ENCODE results near the gene GGA1. TPM values are rescaled to one million over a fixed set of nuclear protein-coding genes. Genes with fewer than 3 reads are reported as not detected.
"Not testable (repeated sequence)": the region's sequence is repeated elsewhere in the genome, so short reads cannot be mapped to it uniquely, and the experiment has no call there.

The GGA1 gene
- total RNA-seq, 1 experiment from 2014 or later = 34.0 TPM

DNA sequence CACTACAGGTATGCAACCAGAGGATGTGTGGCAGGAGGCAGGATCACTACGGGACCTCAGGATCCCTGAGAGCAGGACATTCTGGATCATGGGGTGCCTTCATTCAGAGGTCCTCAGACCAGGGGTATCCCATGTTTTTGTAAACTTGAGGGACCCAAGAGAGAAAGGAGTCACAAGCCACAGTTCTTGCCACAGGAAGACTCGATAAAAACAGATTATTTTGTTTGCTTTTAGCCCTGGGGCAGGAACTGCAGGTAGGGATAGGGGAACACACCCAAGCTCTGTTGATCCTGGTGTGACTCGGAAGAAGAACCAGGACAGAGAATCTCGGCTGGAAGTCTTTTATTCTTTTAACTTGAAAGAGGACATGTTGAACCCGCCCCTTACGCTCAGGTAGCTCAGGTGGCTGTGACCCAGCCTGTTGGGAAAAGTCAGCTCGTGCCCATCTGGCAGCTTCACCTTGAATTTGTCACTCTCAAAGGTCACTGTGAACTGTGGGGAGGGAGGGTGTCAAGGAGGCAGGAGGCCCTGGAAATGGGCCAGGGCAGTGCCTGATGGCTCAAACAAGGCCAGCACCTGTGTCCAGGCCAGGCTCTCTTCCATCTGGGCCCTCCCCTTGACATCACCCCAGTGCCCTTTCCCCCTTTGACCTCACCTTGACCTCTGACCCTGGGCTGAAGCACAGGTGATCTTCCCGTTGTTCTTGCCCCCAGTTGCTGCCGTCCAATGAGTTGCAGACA is 38.5 kb upstream of the GGA1 start:
- DNase-seq (ENCODE audit: low read depth) = no peak

DNA sequence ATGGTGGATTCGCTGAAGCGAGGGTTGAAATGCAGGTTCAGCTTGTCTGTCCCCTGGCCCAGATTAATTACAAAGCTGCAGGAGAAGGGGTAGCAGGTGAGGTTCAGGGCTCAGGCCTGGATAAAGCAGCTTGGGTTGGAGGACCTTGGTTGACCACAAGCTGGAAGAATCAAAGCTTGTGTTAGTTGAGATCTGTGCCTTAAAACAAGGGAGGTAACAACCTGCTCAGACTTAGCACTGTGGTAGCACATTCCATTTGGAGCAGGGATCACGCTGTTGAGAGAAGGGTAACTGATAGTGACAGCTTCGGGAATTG is 38.0 kb upstream of the GGA1 start:
- DNase-seq (ENCODE audit: low read depth) = no peak

DNA sequence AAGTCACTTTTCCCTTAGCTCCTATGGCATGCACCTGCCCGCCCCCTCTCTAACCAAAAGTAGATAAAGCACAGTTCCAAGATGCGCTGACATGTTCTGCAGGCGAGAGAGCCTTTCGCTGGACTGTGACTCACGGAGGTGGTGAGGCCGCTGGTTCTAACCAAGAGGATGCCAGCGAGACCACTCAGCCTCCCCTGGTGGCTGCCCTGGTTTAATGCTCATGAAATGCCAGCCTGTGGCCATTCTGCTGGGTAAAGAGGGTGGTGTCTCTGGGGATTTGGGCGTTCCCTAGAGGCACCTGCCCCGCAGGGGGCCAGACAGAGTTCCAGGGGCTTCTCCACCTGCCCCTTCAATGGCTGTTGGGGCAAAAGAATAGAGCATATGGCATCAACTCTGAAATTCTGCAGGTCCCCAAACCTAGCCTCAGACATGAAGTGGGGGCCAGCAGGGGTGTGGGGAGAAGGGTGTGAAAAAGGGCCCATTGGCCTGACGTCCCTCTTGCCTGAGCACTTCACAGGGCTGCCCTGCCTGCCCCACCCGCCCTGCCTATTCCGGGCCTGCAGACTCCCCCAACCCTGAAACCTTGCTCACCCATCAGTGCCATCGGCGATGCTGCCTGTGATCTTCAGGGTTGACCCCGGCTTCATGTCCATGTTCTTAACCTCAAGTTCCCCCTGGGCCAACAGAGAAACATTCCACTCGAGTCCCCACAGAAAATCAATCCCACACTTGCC is 37.2 kb upstream of the GGA1 start:
- DNase-seq (ENCODE audit: low read depth) = peak; percentile 77

DNA sequence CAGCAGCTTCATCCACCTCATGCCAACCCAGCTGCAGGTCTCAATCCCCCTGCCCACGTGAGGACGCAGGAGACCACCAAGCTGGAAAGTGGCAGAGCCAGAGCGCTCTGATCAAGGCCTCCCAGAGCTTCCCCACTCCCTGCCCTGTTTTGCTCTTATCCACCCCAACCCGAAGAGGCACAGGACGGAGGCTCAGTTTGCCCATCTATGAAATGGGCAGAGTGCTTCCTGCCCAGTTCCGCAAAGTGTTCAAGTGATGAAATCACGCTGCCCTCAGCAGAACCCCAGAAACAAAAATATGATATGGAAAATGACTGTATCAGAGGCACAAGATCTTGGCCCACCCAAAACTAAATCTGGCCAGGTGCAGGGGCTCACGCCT is 36.7 kb upstream of the GGA1 start:
- DNase-seq (ENCODE audit: low read depth) = no peak

DNA sequence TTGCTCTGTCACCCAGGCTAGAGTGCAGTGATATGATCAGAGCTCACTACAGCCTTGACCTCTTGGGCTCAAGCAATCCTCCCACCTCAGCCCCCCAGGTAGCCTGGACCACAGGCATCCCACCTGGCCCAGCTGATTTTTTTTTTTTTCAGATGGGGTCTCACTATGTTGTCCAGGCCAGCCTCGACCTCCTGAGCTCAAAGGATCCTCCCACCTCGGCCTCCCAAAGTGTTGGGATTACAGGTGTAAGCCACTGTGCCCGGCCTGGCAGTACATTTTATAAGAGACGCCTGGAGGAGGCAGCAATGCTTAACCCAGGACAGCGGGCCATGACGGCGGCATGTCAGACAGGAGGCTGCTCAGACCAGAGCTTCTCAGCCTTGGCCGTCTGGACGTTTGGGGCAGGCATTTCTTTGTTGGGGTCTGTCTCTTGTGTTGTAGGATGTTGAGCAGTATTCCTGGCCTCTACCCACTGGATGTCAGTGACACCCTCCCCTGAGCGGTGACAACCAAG is 33.1 kb upstream of the GGA1 start:
- no peak for DNase-seq (ENCODE audit: low read depth)

DNA sequence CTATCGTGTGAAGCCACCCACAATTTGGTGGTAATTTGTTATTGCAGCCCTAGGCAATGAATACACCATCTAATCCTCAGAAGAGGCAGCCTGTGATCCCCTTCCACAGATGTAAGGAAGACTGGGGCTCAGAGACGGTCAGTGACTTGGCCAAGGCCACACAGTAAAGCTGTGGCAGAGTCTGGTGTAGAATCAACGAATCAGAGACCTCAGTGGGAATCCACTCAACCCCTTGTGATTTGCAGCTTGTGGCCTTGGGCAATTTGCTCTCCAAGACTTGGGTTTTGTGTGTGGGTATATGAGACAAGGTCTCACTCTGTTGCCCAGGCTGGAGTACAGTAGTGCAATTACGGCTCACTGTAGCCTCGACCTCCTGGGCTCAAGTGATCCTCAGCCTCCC is 30.6 kb upstream of the GGA1 start:
- no peak for DNase-seq (ENCODE audit: low read depth)

DNA sequence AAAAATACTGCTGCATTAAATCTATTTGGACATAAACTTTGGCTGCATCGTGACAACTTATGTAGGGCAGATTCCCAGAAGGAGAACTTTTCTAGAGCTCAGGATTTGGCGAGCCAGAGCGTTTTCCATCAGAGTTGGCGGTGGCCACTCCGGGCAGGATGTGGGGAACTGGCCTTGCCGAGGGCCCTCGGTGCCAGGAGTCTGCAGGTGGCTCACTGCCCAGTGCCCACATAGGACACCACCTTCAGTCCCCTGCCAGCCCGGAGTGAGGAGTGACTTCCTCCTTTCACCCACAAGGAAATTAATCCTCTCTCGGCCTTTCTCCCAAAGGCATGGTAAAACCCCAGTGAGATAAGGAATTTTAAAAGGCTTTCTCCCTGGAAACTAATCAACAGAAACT is 27.1 kb upstream of the GGA1 start:
- no peak for DNase-seq (ENCODE audit: low read depth)

DNA sequence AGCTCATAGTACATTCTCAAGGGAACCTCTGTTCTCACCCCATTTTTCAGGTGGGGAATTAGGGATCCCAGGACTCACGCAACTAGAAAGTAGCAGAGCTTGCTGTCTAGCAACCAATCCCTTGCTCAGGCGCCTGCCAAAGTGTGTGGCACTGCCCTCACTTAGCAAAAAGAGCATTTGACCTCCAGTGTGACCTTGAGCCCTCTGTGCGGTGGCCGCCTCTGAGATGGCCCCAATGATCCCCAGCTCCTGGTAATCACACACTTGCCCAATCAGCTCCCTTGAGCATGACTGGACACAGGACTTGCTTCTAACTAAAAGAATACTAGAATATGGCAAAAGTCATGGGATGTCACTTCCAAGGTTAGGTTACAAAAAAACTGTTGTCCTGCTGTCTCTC is 26.1 kb upstream of the GGA1 start:
- no peak for DNase-seq (ENCODE audit: low read depth)

DNA sequence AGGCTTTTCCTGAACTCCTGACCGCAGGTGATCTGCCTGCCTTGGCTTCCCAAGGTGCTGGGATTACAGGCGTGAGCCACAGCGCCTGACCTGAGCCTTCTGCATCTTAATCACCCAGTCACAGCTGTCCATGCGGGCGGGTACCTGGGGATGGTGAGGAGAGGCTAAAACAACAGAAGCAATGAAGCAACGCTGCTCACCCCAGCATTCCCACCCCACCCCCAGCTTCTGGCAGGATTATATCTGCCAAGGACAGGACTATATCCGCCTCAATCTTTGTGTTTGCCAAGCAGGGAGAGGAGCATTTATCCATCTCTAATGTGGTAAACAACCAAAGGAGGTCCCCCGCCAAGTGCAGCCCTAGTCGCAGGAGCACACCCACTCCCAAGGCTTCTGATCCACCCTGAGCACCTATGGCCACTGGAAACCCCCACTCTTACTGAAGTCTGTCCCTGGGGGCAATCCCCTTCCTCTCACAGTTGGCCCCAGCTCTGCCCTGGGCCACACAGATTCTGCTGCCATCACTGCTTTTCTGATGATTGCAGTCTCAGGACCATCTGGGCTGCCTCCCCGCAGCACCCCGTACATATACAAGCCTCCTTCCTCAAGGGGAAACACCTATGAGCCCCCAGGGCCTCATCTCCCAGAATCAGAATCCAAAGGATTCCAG is 20.0 kb upstream of the GGA1 start:
- no peak for DNase-seq (ENCODE audit: low read depth)

DNA sequence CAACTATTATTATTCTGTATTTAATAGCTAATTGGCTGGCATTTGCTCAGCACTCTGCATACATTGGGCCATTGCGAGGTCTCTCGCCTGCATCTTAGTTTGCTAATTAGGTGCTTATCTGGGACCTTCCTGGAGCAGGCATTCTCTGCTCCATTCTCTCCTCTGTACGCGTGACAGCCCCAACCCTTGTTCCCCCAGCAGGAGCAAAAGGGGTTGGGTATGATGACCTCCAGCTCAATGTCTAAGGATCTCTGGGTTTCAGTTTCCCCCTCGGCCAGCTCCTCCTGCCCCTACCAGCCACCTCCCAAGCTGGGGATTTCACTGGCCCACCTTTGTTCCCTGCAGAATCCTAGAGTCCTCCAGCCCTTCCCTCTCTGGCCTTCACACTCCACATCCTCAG is 19.0 kb upstream of the GGA1 start:
- no peak for DNase-seq (ENCODE audit: low read depth)

DNA sequence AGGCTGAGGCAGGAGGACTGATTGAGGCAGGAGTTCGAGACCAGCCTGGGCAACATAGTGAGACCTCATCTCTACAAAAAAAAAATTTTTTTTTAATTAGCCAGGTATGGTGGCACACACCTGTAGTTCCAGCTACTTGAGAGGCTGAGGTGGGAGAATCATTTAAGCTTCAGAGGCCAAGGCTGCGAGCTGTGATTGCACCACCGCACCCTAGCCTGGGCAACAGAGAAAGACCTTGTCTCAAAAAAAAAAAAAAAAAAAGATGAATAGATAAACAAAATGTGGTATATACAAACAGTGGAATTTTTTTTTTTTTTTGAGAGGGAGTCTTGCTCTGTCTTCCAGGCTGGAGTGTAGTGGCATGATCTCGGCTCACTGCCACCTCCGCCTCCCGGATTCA is 17.6 kb upstream of the GGA1 start:
- DNase-seq (ENCODE audit: low read depth) = not testable (repeated sequence)

DNA sequence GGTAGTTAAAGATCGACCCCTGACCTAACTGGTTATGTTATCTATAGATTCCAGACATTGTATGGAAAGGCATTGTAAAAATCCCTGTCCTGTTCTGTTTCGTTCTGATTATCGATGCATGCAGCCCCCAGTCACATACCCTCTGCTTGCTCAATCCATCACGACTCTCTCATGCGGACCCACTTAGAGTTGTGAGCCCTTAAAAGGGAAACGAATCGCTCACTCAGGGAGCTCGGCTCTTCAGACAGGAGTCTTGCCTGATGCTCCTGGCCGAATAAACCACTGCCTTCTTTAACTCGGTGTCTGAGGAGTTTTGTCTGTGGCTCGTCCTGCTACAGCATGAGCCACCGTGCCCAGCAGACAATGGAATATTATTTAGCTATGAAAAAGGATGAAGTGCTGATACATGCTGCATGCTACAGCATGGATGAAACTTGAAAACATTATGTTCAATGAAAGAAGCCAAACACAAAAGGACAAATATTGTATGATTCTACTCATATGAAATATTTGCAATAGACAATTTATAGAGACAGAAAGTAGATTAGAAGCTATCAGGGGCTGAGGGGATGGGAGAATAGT is 16.7 kb upstream of the GGA1 start:
- no peak for DNase-seq (ENCODE audit: low read depth)

DNA sequence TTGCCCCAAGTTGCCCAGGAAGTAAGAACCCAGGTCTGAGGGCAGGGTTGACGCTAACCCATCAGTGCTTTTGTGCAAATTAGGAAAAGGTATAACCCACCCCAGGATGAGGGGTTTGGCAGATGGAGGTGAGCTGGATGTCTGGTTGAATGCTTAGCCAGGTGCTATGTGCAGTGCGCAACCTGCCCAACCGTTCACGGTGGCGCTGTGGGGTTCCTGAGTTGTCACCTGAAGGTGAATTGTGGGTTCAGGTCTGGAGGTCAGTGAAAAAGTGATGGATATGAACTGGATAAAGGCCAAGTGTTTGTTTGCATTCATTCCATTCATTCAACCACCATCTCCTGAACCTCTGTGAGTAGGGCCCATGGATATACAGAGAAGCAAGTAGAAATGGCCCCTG is 14.4 kb upstream of the GGA1 start:
- no peak for DNase-seq (ENCODE audit: low read depth)

DNA sequence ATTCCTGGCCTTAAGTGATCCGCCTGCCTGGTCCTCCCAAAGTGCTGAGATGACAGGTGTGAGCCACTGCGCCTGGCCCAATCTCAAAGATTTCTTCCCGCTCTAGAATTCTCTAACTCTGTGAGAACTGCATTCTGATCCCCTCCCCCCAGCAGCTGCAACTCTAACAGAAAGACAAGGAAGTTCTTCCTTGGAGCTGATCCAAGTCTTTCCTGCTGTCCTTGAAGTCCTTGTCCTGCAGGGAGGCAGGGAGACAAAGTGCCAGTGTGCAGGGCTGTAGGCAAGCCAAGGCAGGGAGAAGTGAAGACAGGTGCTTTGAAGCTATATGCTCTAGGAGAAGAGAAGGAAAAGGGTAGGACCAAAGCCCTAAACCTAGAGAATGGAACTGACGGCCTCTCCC is 9.5 kb upstream of the GGA1 start:
- DNase-seq (ENCODE audit: low read depth) = no peak

DNA sequence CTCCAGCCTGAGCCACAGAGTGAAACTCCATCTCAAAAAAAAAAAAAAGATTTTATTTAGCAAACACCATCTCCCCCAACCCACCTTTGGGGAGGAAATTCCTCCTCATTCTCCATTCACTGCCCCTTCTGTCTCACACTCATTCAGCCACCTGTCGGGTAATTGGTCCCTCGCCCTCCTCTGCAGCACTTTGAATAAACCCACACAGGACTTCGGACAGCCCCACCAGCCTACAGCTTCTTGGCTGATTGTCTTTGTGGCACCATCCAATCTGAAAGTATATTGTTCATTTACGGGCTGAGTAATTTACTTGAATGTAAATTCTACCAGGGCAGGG is 7.5 kb upstream of the GGA1 start:
- no peak for DNase-seq (ENCODE audit: low read depth)

DNA sequence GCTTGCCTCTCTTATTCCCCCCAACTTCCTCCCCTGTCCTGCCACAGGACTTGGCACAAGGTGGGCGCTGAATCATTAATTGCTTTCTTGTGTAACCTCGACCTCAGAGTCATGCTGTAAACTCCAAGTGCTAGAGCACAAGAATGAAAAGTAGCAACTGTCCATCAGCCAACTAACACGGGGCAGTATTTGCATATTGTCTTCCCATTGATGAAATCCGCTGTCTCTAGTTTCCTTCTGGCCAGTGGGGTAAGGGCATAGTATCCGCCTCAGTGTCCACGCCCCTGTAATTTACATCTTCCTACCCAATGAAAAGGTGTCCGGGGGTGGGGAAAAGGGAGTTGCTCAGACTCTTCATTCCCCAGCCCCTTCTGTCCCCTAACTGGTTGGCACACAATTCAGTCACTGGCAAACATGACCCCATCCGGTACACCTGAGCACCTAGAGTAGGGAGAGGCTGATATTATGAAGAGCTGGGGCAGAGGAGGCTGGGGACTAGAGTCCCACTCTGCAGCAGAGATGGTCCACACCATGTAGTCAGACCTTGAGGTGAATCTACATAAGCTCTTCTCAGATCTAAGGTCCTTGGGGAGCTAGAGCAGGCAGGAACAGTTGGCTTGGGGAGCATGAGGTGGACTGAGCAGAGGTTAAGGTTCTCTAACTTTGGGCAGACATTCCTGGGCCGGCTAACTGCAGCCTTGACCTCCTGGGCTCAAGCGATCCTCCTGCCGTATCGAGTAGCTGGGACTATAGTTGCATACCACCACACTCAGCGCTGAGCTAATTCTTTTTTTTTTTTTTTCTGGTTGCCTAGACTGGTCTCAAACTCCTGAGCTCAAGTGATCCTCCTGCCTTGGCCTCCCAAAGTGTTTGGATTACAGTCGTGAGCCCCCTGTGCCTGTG is 6.8 kb upstream of the GGA1 start:
- DNase-seq (ENCODE audit: low read depth) = peak; percentile 58

DNA sequence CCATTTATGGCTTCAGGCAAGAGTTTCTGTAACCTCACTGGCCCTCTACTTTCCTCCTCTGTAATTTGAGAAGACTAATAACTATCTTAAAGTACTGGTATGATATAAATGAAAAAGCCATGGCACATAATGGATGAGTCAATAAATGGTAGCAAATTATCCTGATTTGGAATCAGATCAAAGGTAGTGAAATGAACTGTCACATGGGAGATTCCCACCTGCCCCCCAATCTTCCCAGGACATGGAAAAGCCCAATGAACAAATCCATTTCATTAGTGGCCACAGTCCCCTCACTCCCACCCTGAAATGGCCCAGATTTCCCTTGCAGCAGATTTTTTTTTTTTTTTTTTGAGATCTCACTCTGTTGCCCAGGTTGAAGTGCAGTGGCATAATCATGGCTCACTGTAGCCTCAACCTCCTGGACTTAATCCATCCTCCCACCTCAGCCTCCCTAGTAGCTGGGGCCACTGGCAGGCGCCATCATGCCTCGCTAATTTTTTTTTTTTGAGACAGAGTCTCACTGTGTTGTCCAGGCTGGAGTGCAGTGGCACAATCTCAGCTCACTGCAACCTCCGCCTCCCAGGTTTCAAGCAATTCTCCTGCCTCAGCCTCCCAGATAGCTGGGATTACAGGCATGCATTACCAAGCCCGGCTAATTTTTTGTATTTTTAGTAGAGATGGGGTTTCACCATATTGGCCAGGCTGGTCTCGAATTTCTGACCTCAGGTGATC is 5.9 kb upstream of the GGA1 start:
- DNase-seq (ENCODE audit: low read depth) = not testable (repeated sequence)

DNA sequence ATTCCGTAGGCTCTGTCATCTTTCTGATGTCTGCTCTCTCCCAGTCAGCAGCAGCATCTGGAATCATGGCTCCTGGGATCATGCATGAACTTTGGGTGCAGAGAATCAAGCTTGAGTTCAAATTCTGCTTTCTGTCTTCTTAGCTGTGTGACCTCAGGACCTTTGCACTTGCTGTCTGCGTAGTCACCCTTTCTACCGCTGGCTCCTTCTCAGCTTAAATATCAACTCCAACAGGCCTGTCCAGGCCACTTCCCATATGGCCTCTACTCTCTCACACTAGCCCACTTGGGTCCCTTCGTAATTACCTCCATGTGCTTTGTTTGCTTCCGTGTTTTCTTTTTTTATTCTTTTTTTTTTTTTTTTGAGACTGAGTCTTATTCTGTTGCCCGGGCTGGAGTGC is 4.6 kb upstream of the GGA1 start:
- no peak for DNase-seq (ENCODE audit: low read depth)

DNA sequence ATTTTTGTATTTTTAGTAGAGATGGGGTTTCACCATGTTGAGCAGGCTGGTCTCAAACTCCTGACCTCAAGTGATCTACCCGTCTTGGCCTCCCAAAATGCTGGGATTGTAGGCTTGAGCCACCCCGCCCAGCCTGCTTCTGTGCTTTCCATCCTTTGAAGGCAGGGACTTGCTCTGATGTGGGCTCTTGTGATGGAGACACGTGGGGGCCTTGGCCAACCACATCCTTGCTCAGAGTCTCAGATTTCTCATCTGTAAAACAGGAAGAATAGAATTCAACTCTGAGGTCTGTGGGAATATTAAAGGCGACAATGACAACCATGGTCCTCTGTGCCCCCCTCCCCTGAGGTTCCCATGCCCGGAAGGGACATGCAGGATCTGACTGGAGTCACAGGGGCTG is 3.8 kb upstream of the GGA1 start:
- DNase-seq (ENCODE audit: low read depth) = peak; percentile 15

Measured in HT1080 (cell line).